ENCODE results near the gene LANCL1. TPM values are rescaled to one million over a fixed set of nuclear protein-coding genes. Genes with fewer than 3 reads are reported as not detected.

The LANCL1 gene
- total RNA-seq, 1 experiment from 2014 or later, result 30.6 TPM

- CTCF ChIA-PET, result no interaction called here
These were observed 40.7 kb upstream of the LANCL1 start for GRCh38 chr2:210517264-210517663.

DNA sequence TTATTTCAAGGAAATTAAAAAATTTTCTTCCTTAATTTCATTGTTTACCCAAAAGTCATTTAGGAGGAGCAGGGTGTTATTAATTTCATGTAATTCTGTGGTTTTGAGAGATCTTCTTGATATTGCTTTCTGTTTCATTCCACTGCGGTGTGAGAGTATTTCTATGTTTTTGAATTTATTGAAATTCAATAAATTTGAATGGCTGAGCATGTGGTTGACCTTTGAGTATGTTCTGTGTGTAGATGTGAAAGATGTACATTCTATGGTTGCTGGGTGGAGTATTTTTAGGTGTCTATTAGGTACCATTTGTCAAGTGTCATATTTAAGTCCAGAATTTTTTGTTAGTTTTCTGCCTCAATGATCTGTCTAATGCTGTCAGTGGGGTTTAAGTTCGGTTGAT, 39.4 kb upstream of the LANCL1 start:
- no peaks in the 10 kb centered on the region for H3K4me1 Mint-ChIP-seq (ENCODE audit: low read depth, unreplicated experiment)
- BruUV-seq (replicated peaks), result no TSS peak
- Histone ChIP-seq H3K4me3 (ENCODE audit: low read depth, low read length) (no peak overlapping the region), H3K36me3 (ENCODE audit: control insufficient read depth, insufficient read depth, low read length) (no peaks in the 10 kb centered on the region), H3K4me1 (no peaks in the 10 kb centered on the region), H3K27me3 (replicated peaks; ENCODE audit: control insufficient read depth, insufficient read depth, low read length) (no peaks in the 10 kb centered on the region), H3K9me3 (no peaks in the 10 kb centered on the region)
- intact Hi-C loops (cut with micrococcal nuclease; ENCODE audit: unreplicated experiment), result no loop called here
- TF ChIP-seq, protein P1, sequence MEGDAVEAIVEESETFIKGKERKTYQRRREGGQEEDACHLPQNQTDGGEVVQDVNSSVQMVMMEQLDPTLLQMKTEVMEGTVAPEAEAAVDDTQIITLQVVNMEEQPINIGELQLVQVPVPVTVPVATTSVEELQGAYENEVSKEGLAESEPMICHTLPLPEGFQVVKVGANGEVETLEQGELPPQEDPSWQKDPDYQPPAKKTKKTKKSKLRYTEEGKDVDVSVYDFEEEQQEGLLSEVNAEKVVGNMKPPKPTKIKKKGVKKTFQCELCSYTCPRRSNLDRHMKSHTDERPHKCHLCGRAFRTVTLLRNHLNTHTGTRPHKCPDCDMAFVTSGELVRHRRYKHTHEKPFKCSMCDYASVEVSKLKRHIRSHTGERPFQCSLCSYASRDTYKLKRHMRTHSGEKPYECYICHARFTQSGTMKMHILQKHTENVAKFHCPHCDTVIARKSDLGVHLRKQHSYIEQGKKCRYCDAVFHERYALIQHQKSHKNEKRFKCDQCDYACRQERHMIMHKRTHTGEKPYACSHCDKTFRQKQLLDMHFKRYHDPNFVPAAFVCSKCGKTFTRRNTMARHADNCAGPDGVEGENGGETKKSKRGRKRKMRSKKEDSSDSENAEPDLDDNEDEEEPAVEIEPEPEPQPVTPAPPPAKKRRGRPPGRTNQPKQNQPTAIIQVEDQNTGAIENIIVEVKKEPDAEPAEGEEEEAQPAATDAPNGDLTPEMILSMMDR (IDR thresholded peaks at IDR 0.05; ENCODE audit: insufficient read depth in 1 of 2, low read depth in 1 of 2, low read length in 1 of 2, severe bottlenecking in 1 of 2, unreplicated experiment in 1 of 2), result no peak
- ChIA-PET CTCF (no interaction called here), POLR2A (no interaction called here)
- no peak for DNase-seq
- no peak overlapping the region for H3K4me3 Mint-ChIP-seq (ENCODE audit: unreplicated experiment)
- H3K27ac Mint-ChIP-seq (ENCODE audit: unreplicated experiment), result no peak overlapping the region
- H3K9me3 Mint-ChIP-seq (ENCODE audit: unreplicated experiment), result no peaks in the 10 kb centered on the region
- H3K27me3 Mint-ChIP-seq (ENCODE audit: insufficient read depth, unreplicated experiment), result peaks cover 3% of the 10 kb centered on the region
- no peaks in the 10 kb centered on the region for H3K36me3 Mint-ChIP-seq (ENCODE audit: insufficient read depth, unreplicated experiment)

More at GRCh38 chr2:210517264-210517663, 40.7 kb upstream of the LANCL1 start:
- no peaks in the 10 kb centered on the region for H3K9me3 ChIP-seq
- H3K4me3 ChIP-seq (ENCODE audit: low read depth, low read length), result no peak overlapping the region
- Mint-ChIP-seq H3K27ac (ENCODE audit: unreplicated experiment) (no peak overlapping the region), H3K9me3 (ENCODE audit: unreplicated experiment) (no peaks in the 10 kb centered on the region), H3K4me1 (ENCODE audit: low read depth, unreplicated experiment) (no peaks in the 10 kb centered on the region), H3K4me3 (ENCODE audit: unreplicated experiment) (no peak overlapping the region), H3K27me3 (ENCODE audit: insufficient read depth, unreplicated experiment) (peaks cover 3% of the 10 kb centered on the region), H3K36me3 (ENCODE audit: insufficient read depth, unreplicated experiment) (no peaks in the 10 kb centered on the region)
- no TSS peak for BruUV-seq (replicated peaks)
- H3K27me3 ChIP-seq (replicated peaks; ENCODE audit: control insufficient read depth, insufficient read depth, low read length), result no peaks in the 10 kb centered on the region
- POLR2A ChIA-PET, result no interaction called here
- H3K4me1 ChIP-seq, result no peaks in the 10 kb centered on the region
- TF ChIP-seq, protein P1 (IDR thresholded peaks at IDR 0.05; ENCODE audit: insufficient read depth in 1 of 2, low read depth in 1 of 2, low read length in 1 of 2, severe bottlenecking in 1 of 2, unreplicated experiment in 1 of 2), result no peak
- no peaks in the 10 kb centered on the region for H3K36me3 ChIP-seq (ENCODE audit: control insufficient read depth, insufficient read depth, low read length)
- peak in 1 of 2 experiments; percentile 37 for DNase-seq
- intact Hi-C loops (cut with micrococcal nuclease; ENCODE audit: unreplicated experiment), result no loop called here

- H3K4me3 Mint-ChIP-seq (ENCODE audit: unreplicated experiment), result no peak overlapping the region
- no peak for DNase-seq
- no peaks in the 10 kb centered on the region for H3K9me3 ChIP-seq
- H3K9me3 Mint-ChIP-seq (ENCODE audit: unreplicated experiment), result no peaks in the 10 kb centered on the region
- H3K36me3 ChIP-seq (ENCODE audit: control insufficient read depth, insufficient read depth, low read length), result no peaks in the 10 kb centered on the region
- H3K4me1 Mint-ChIP-seq (ENCODE audit: low read depth, unreplicated experiment), result no peaks in the 10 kb centered on the region
- POLR2A ChIA-PET, result no interaction called here
- no peak overlapping the region for H3K27ac Mint-ChIP-seq (ENCODE audit: unreplicated experiment)
- no peak overlapping the region for H3K4me3 ChIP-seq (ENCODE audit: low read depth, low read length)
- BruUV-seq (replicated peaks), result no TSS peak
- CTCF ChIA-PET, result interaction anchor here (0.8 to 1.2 kb wide), 3 partner anchors 8 to 81 kb away, joined by 3 read pairs; no protein-coding TSS in a partner anchor
- peaks cover 2% of the 10 kb centered on the region for H3K27me3 Mint-ChIP-seq (ENCODE audit: insufficient read depth, unreplicated experiment)
- H3K27me3 ChIP-seq (replicated peaks; ENCODE audit: control insufficient read depth, insufficient read depth, low read length), result no peaks in the 10 kb centered on the region
- H3K4me1 ChIP-seq, result no peaks in the 10 kb centered on the region
- intact Hi-C loops (cut with micrococcal nuclease; ENCODE audit: unreplicated experiment), result loop anchor here (1.0 kb wide), 2 partner anchors 46 to 74 kb away; no protein-coding TSS in a partner anchor
- H3K36me3 Mint-ChIP-seq (ENCODE audit: insufficient read depth, unreplicated experiment), result no peaks in the 10 kb centered on the region
- TF ChIP-seq, protein P1 (IDR thresholded peaks at IDR 0.05; ENCODE audit: insufficient read depth in 1 of 2, low read depth in 1 of 2, low read length in 1 of 2, severe bottlenecking in 1 of 2, unreplicated experiment in 1 of 2), result no peak
These were observed 27.2 kb upstream of the LANCL1 start for GRCh38 chr2:210503725-210504191.
